ENCODE measurements around the gene ITSN1. TPM values are rescaled to one million over a fixed set of nuclear protein-coding genes. Genes with fewer than 3 reads are reported as not detected.

ITSN1 gene
- total RNA-seq, 2 experiments from 2014 or later: 2.3 to 4.6 TPM

DNA sequence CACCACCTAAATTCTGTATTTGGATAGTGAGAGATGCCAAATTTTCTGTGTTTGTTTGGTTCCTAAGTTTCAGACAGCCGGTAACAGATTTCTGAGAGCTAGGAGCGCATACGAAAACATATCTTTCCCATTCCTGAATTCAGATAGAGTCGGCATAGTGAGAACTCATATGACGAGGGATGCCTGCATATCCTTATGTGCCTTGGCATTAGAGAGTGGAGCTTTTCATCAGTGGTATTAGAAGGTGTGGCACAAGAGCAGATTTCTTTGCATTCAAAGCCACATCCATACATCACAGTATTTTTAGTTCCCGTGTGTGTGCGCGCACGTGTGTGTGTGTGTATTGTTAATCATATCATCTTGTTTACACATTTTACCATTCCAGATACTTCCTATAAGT lies 187.5 kb downstream of the ITSN1 start:
- H3K36me3 Mint-ChIP-seq: no peaks in the 10 kb centered on the region
- H3K4me1 Mint-ChIP-seq: no peaks in the 10 kb centered on the region
- POLR2A ChIA-PET: no interaction called here
- no peak overlapping the region for H3K4me3 Mint-ChIP-seq
- DNase-seq: no peak
- H3K27me3 Mint-ChIP-seq: no peaks in the 10 kb centered on the region
- no peak for ATAC-seq (ENCODE audit: low read depth)
- H3K9me3 Mint-ChIP-seq: no peaks in the 10 kb centered on the region
- no peak overlapping the region for H3K27ac Mint-ChIP-seq

GRCh38 chr21:33831962-33832659 lies 189.8 kb downstream of the ITSN1 start:
- ATAC-seq (ENCODE audit: low read depth): no peak

GRCh38 chr21:33834801-33835500 lies 192.7 kb downstream of the ITSN1 start:
- H3K27me3 Mint-ChIP-seq: no peaks in the 10 kb centered on the region
- H3K4me1 Mint-ChIP-seq: no peaks in the 10 kb centered on the region
- no peak overlapping the region for H3K4me3 Mint-ChIP-seq
- no peaks in the 10 kb centered on the region for H3K9me3 Mint-ChIP-seq
- no peak overlapping the region for H3K27ac Mint-ChIP-seq
- POLR2A ChIA-PET: no interaction called here
- ATAC-seq (ENCODE audit: low read depth): no peak
- H3K36me3 Mint-ChIP-seq: no peaks in the 10 kb centered on the region
- no peak for DNase-seq

More at GRCh38 chr21:33831962-33832659, 189.8 kb downstream of the ITSN1 start:
- Mint-ChIP-seq H3K4me3 (no peak overlapping the region), H3K4me1 (no peaks in the 10 kb centered on the region), H3K27ac (no peak overlapping the region), H3K36me3 (no peaks in the 10 kb centered on the region), H3K27me3 (no peaks in the 10 kb centered on the region), H3K9me3 (no peaks in the 10 kb centered on the region)
- POLR2A ChIA-PET: no interaction called here
- no peak for DNase-seq

- H3K4me1 Mint-ChIP-seq: no peaks in the 10 kb centered on the region
- H3K27ac Mint-ChIP-seq: no peak overlapping the region
- no peak for ATAC-seq (ENCODE audit: low read depth)
- DNase-seq: no peak
- H3K27me3 Mint-ChIP-seq: no peaks in the 10 kb centered on the region
- POLR2A ChIA-PET: no interaction called here
- no peaks in the 10 kb centered on the region for H3K36me3 Mint-ChIP-seq
- H3K9me3 Mint-ChIP-seq: no peaks in the 10 kb centered on the region
- no peak overlapping the region for H3K4me3 Mint-ChIP-seq
These were observed 193.6 kb downstream of the ITSN1 start for GRCh38 chr21:33835920-33836319.

DNA sequence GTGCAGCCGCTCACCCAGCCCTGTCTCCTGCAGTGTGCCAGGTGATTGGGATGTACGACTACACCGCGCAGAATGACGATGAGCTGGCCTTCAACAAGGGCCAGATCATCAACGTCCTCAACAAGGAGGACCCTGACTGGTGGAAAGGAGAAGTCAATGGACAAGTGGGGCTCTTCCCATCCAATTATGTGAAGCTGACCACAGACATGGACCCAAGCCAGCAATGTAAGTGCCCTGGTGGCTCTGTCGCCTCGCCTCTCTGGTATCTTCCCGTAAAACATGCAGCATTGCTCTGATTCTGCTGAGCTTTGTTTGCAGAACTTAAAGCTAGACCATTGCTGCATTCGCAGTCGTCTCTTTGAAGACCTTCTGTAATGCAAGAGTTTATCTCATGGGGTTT lies 194.1 kb downstream of the ITSN1 start:
- no peaks in the 10 kb centered on the region for H3K36me3 Mint-ChIP-seq
- no peaks in the 10 kb centered on the region for H3K9me3 Mint-ChIP-seq
- DNase-seq (no peak), ATAC-seq (ENCODE audit: low read depth) (no peak)
- no peak overlapping the region for H3K27ac Mint-ChIP-seq
- H3K4me3 Mint-ChIP-seq: no peak overlapping the region
- H3K27me3 Mint-ChIP-seq: no peaks in the 10 kb centered on the region
- POLR2A ChIA-PET: no interaction called here
- no peaks in the 10 kb centered on the region for H3K4me1 Mint-ChIP-seq

GRCh38 chr21:33839167-33839716 lies 196.9 kb downstream of the ITSN1 start:
- Mint-ChIP-seq H3K4me1 (no peaks in the 10 kb centered on the region), H3K27me3 (no peaks in the 10 kb centered on the region), H3K4me3 (no peak overlapping the region), H3K9me3 (no peaks in the 10 kb centered on the region), H3K36me3 (no peaks in the 10 kb centered on the region), H3K27ac (no peak overlapping the region)
- no peak for ATAC-seq (ENCODE audit: low read depth)
- DNase-seq: no peak
- POLR2A ChIA-PET: no interaction called here

GRCh38 chr21:33839806-33840205 lies 197.5 kb downstream of the ITSN1 start:
- ATAC-seq (ENCODE audit: low read depth): no peak
- H3K4me1 Mint-ChIP-seq: no peaks in the 10 kb centered on the region

DNA sequence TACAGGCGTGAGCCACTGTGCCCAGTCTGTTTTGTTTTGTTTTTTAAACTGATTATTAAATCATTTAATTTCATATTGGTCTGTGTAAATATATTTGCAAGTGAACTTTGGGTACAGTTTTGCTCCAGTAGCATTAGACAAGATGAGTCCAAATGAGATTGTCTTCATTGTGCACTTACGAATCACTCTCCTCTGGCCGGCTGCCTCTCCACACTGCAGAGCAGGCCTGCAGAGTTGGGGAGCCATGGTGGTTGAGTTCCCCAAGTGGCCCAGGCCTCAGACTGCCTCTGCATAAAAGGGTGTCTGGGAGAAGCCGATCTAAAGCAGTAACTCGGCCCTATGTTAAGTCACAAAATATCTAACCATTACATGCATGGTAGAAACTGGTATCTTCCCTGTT lies 198.5 kb downstream of the ITSN1 start:
- H3K4me3 Mint-ChIP-seq: no peak overlapping the region
- POLR2A ChIA-PET: no interaction called here
- H3K36me3 Mint-ChIP-seq: no peaks in the 10 kb centered on the region
- no peak for DNase-seq
- no peak overlapping the region for H3K27ac Mint-ChIP-seq
- H3K4me1 Mint-ChIP-seq: no peaks in the 10 kb centered on the region
- no peak for ATAC-seq (ENCODE audit: low read depth)
- H3K27me3 Mint-ChIP-seq: no peaks in the 10 kb centered on the region
- no peaks in the 10 kb centered on the region for H3K9me3 Mint-ChIP-seq

More at GRCh38 chr21:33839806-33840205, 197.5 kb downstream of the ITSN1 start:
- no peaks in the 10 kb centered on the region for H3K9me3 Mint-ChIP-seq
- DNase-seq: no peak
- no peak overlapping the region for H3K4me3 Mint-ChIP-seq
- H3K27ac Mint-ChIP-seq: no peak overlapping the region
- H3K36me3 Mint-ChIP-seq: no peaks in the 10 kb centered on the region
- no peaks in the 10 kb centered on the region for H3K27me3 Mint-ChIP-seq
- POLR2A ChIA-PET: no interaction called here

- DNase-seq (no peak), ATAC-seq (ENCODE audit: low read depth) (no peak)
- H3K4me3 Mint-ChIP-seq: no peak overlapping the region
- H3K36me3 Mint-ChIP-seq: no peaks in the 10 kb centered on the region
- POLR2A ChIA-PET: no interaction called here
- H3K9me3 Mint-ChIP-seq: peaks cover 3% of the 10 kb centered on the region
- H3K27ac Mint-ChIP-seq: no peak overlapping the region
- H3K27me3 Mint-ChIP-seq: no peaks in the 10 kb centered on the region
- no peaks in the 10 kb centered on the region for H3K4me1 Mint-ChIP-seq
These were observed 199.3 kb downstream of the ITSN1 start for GRCh38 chr21:33841561-33841960.

GRCh38 chr21:33843216-33843615 lies 200.9 kb downstream of the ITSN1 start:
- no peak overlapping the region for H3K27ac Mint-ChIP-seq
- no peaks in the 10 kb centered on the region for H3K27me3 Mint-ChIP-seq
- no peak for DNase-seq
- H3K4me1 Mint-ChIP-seq: no peaks in the 10 kb centered on the region
- no peak for ATAC-seq (ENCODE audit: low read depth)
- H3K36me3 Mint-ChIP-seq: no peaks in the 10 kb centered on the region
- H3K9me3 Mint-ChIP-seq: peaks cover 3% of the 10 kb centered on the region
- H3K4me3 Mint-ChIP-seq: no peak overlapping the region
- POLR2A ChIA-PET: no interaction called here

- H3K9me3 Mint-ChIP-seq: peaks cover 3% of the 10 kb centered on the region
- no peak overlapping the region for H3K27ac Mint-ChIP-seq
- H3K36me3 Mint-ChIP-seq: no peaks in the 10 kb centered on the region
- ATAC-seq (ENCODE audit: low read depth) (no peak), DNase-seq (no peak)
- no peaks in the 10 kb centered on the region for H3K4me1 Mint-ChIP-seq
- POLR2A ChIA-PET: no interaction called here
- no peaks in the 10 kb centered on the region for H3K27me3 Mint-ChIP-seq
- H3K4me3 Mint-ChIP-seq: no peak overlapping the region
These were observed 202.0 kb downstream of the ITSN1 start for GRCh38 chr21:33844104-33844889.

DNA sequence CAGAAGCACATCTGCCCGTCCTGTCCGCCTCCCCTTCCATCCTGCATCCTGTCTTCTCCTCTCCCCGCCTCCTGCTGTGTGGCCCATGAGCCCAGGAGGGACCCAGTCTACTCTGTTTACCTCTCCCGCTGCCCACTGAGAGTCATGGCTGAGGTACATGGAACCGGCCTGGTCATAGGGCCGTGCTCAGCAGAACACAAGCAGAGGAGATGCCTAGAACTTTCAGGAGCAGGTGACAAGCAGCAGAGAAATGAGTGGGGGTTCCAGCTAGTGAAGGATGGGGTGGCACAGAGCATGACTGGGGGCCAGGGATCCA lies 202.5 kb downstream of the ITSN1 start:
- no peaks in the 10 kb centered on the region for H3K4me1 Mint-ChIP-seq

DNA sequence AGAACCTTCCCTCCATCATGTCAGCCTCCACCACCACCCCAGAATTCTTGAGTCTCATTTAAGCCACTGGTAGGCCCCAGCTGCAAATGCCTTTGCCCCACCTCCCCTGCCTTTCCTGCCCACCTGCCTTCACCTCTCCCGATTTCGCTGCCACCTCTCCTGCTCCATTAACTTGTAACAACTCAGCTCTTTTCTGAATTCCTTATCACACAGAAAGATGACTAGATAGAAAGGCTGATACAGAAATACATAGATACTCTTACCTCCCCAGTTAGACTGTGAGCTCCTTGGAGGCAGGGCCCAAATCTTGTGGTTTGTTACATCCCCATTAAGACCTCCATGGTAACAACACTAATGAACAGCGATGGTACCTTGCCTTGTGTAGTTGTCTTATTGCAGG lies 203.8 kb downstream of the ITSN1 start:
- ATAC-seq (ENCODE audit: low read depth) (no peak), DNase-seq (no peak)
- peaks cover 3% of the 10 kb centered on the region for H3K9me3 Mint-ChIP-seq
- POLR2A ChIA-PET: no interaction called here
- no peak overlapping the region for H3K27ac Mint-ChIP-seq
- H3K27me3 Mint-ChIP-seq: no peaks in the 10 kb centered on the region
- H3K4me3 Mint-ChIP-seq: no peak overlapping the region
- H3K4me1 Mint-ChIP-seq: no peaks in the 10 kb centered on the region
- H3K36me3 Mint-ChIP-seq: no peaks in the 10 kb centered on the region

More for the DNA sequence above, 202.5 kb downstream of the ITSN1 start:
- ATAC-seq (ENCODE audit: low read depth): no peak
- POLR2A ChIA-PET: no interaction called here
- Mint-ChIP-seq H3K9me3 (peaks cover 3% of the 10 kb centered on the region), H3K36me3 (no peaks in the 10 kb centered on the region), H3K27ac (no peak overlapping the region), H3K4me3 (no peak overlapping the region), H3K27me3 (no peaks in the 10 kb centered on the region)
- no peak for DNase-seq
